Osteocyte (in vitro differentiated cells): Measurements from ENCODE around the gene BCL2L11. TPM values are rescaled to one million over a fixed set of nuclear protein-coding genes. Genes with fewer than 3 reads are reported as not detected.

Experiments used
- DNase-seq: peaks from one replicate; pipeline ENCODE4 v3.0.0; 2021; ENCODE audit warnings: mixed read lengths; ENCODE audit not compliant: unreplicated experiment; ENCODE audit errors: extremely low spot score
- H3K27ac Mint-ChIP-seq: one replicate; pipeline ENCODE4 v1.8.0; 2021; ENCODE audit warnings: mild to moderate bottlenecking, mixed read lengths; ENCODE audit not compliant: unreplicated experiment
- H3K27me3 Mint-ChIP-seq: one replicate; pipeline ENCODE4 v1.8.0; 2021; ENCODE audit warnings: mixed read lengths; ENCODE audit not compliant: unreplicated experiment
- H3K36me3 Mint-ChIP-seq: one replicate; pipeline ENCODE4 v1.8.0; 2021; ENCODE audit warnings: mixed read lengths; ENCODE audit not compliant: unreplicated experiment
- H3K4me1 Mint-ChIP-seq: one replicate; pipeline ENCODE4 v1.8.0; 2021; ENCODE audit warnings: mixed read lengths; ENCODE audit not compliant: unreplicated experiment
- H3K4me3 Mint-ChIP-seq: one replicate; pipeline ENCODE4 v1.8.0; 2021; ENCODE audit warnings: mild to moderate bottlenecking, moderate library complexity, mixed read lengths; ENCODE audit not compliant: unreplicated experiment
- H3K9me3 Mint-ChIP-seq: one replicate; pipeline ENCODE4 v1.8.0; 2021; ENCODE audit warnings: mixed read lengths; ENCODE audit not compliant: unreplicated experiment
- CTCF ChIP-seq: fragments of 200-600 bp; sonication (generic); IDR thresholded peaks from 2 replicates; pipeline ENCODE4 v1.5.0; 2021; ENCODE audit warnings: antibody characterized with exemption, mild to moderate bottlenecking, moderate library complexity
- total RNA-seq: library from RNA; stranded (reverse); gene quantifications from 2 replicates; pipeline ENCODE4 v1.2.1, GENCODE V29; 2021

Gene BCL2L11
- total RNA-seq, 1 donor from 2014 or later: 38.9 TPM

GRCh38 chr2:111186933-111187332, 66.2 kb downstream of the BCL2L11 start:
- Mint-ChIP-seq H3K4me1 (no peaks in the 10 kb centered on the region), H3K27me3 (no peaks in the 10 kb centered on the region), H3K27ac (no peak overlapping the region), H3K9me3 (no peaks in the 10 kb centered on the region), H3K36me3 (no peaks in the 10 kb centered on the region), H3K4me3 (no peak overlapping the region)
- no peak for TF ChIP-seq CTCF
- DNase-seq: no peak

DNA sequence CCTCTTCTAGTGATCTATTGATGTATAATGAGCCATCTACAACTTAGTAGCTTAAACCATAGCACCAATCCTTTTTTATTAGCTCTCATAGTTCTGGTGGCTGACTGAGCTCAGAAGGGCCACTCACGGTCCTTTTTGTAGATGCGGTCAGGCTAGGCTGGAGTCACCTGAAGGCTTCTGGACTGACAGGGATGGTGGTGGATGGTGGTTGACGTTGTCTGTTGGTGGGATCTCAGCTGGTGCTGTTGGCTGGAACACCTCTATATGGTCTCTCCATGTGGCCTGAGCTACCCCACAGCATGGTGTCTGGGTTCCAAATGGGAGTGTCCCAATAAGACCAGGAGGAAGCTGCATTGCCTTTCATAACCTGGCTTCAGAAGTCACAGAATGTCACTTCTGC, 68.0 kb downstream of the BCL2L11 start:
- Mint-ChIP-seq H3K9me3 (no peaks in the 10 kb centered on the region), H3K4me3 (no peak overlapping the region), H3K27ac (no peak overlapping the region), H3K27me3 (no peaks in the 10 kb centered on the region), H3K4me1 (peaks cover 2% of the 10 kb centered on the region), H3K36me3 (no peaks in the 10 kb centered on the region)
- TF ChIP-seq CTCF: no peak
- no peak for DNase-seq

GRCh38 chr2:111189106-111189505, 68.4 kb downstream of the BCL2L11 start:
- DNase-seq: no peak
- Mint-ChIP-seq H3K36me3 (no peaks in the 10 kb centered on the region), H3K27ac (no peak overlapping the region), H3K4me3 (no peak overlapping the region), H3K9me3 (no peaks in the 10 kb centered on the region), H3K4me1 (peaks cover 3% of the 10 kb centered on the region), H3K27me3 (no peaks in the 10 kb centered on the region)
- TF ChIP-seq CTCF: no peak

DNA sequence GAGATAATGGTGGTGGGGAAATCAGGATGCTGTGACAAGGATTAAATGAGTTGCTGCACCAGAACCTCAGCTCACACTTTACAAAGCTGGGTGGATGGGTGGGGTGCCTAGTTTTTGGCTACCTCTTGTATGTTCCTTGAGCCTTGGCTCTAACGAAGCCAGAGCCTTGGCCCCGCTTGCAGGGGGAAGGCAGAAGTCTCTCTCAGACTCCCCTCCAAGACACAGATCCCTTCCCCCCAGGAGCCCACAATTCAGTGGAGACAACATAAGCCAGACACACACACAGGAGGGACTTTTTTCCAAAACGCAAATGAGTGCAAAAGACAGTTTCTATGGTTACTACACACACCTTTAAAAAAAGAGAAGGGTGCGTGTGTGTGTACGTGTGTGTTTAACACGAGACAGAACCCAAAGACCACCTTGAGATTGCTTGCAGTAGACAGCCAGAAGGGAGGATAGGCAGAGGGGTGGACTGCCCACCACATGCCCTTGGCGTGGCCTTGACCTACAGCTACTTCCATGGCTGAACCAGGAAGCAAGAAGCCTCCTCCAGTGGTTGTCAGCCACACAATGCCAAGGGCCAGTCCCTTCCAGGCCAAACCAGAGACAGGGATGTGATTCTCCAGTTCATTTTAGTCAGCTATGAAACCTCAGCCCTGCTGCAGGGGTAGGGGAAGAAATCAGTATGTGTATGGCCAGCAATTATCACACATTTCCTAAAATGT, 70.3 kb downstream of the BCL2L11 start:
- Mint-ChIP-seq H3K4me1 (peaks cover 10% of the 10 kb centered on the region), H3K27me3 (no peaks in the 10 kb centered on the region), H3K9me3 (no peaks in the 10 kb centered on the region), H3K36me3 (no peaks in the 10 kb centered on the region), H3K27ac (no peak overlapping the region), H3K4me3 (no peak overlapping the region)
- TF ChIP-seq CTCF: no peak
- DNase-seq: no peak

GRCh38 chr2:111191877-111192276, 71.2 kb downstream of the BCL2L11 start:
- no peak for DNase-seq
- Mint-ChIP-seq H3K36me3 (no peaks in the 10 kb centered on the region), H3K9me3 (no peaks in the 10 kb centered on the region), H3K4me3 (no peak overlapping the region), H3K4me1 (peaks cover 10% of the 10 kb centered on the region), H3K27me3 (no peaks in the 10 kb centered on the region), H3K27ac (no peak overlapping the region)
- no peak for TF ChIP-seq CTCF
